Bronchial epithelial cell (primary cell): ENCODE data around the gene RNF121. TPM values are rescaled to one million over a fixed set of nuclear protein-coding genes. Genes with fewer than 3 reads are reported as not detected.

ENCODE experiments used
- DNase-seq: peaks from one replicate; pipeline ENCODE4 v3.0.0-alpha.2; 2010; ENCODE audit warnings: low read depth
- FAIRE-seq: peaks from 2 replicates; lab custom pipeline; 2011; peaks lifted over from hg19 to GRCh38; lab: Jason Lieb, UNC
- H3K27me3 ChIP-seq: 2 replicates; pipeline ENCODE4 v1.5.1; 2011; ENCODE audit warnings: low read length; ENCODE audit not compliant: control insufficient read depth, insufficient read depth
- H3K36me3 ChIP-seq: 2 replicates; pipeline ENCODE4 v1.5.1; 2011; ENCODE audit warnings: low read length; ENCODE audit not compliant: control insufficient read depth, insufficient read depth
- H3K4me3 ChIP-seq: 2 replicates; pipeline ENCODE4 v1.5.1; 2011; ENCODE audit warnings: mild to moderate bottlenecking, low read depth, low read length, control low read depth
- total RNA-seq: library from RNA; depleted of rRNA; stranded (reverse); fragments of >200 nt; gene quantifications from 2 replicates; pipeline ENCODE4 v1.2.1, GENCODE V29; 2014
- TF ChIP-seq, protein P1 (sequence below): IDR thresholded peaks from 2 replicates; pipeline ENCODE4 v1.5.1; 2011; ENCODE audit warnings: mild to moderate bottlenecking, moderate library complexity, low read length, control low read depth, inconsistent platforms; ENCODE audit not compliant: insufficient read depth, severe bottlenecking

The RNF121 gene
- total RNA-seq, 1 donor from 2014 or later: 32.6 TPM

DNA sequence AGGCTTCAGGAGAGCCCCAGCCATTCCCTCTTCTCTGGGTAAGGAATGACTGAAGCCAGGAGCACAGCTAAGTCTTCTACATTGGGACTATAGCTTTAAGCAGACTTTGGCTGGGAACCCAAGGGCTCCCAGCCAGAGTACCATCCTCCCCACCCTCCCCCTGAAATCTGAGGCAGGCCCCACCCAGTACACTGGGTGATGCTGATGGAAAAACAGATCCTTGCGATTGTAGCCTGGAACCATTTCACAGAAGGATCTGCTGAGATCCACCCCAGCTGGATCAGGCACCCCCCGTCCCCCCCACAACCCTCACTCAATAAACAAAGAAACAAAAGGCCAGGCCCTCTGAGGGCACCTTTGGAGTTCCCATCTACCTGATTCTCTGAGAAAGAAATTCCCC, 109.6 kb downstream of the RNF121 start:
- Histone ChIP-seq H3K36me3 (peaks cover 5% of the 10 kb centered on the region), H3K27me3 (no peaks in the 10 kb centered on the region), H3K4me3 (no peak overlapping the region)
- FAIRE-seq (no peak), DNase-seq (no peak)
- TF ChIP-seq, protein P1, sequence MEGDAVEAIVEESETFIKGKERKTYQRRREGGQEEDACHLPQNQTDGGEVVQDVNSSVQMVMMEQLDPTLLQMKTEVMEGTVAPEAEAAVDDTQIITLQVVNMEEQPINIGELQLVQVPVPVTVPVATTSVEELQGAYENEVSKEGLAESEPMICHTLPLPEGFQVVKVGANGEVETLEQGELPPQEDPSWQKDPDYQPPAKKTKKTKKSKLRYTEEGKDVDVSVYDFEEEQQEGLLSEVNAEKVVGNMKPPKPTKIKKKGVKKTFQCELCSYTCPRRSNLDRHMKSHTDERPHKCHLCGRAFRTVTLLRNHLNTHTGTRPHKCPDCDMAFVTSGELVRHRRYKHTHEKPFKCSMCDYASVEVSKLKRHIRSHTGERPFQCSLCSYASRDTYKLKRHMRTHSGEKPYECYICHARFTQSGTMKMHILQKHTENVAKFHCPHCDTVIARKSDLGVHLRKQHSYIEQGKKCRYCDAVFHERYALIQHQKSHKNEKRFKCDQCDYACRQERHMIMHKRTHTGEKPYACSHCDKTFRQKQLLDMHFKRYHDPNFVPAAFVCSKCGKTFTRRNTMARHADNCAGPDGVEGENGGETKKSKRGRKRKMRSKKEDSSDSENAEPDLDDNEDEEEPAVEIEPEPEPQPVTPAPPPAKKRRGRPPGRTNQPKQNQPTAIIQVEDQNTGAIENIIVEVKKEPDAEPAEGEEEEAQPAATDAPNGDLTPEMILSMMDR: no peak

DNA sequence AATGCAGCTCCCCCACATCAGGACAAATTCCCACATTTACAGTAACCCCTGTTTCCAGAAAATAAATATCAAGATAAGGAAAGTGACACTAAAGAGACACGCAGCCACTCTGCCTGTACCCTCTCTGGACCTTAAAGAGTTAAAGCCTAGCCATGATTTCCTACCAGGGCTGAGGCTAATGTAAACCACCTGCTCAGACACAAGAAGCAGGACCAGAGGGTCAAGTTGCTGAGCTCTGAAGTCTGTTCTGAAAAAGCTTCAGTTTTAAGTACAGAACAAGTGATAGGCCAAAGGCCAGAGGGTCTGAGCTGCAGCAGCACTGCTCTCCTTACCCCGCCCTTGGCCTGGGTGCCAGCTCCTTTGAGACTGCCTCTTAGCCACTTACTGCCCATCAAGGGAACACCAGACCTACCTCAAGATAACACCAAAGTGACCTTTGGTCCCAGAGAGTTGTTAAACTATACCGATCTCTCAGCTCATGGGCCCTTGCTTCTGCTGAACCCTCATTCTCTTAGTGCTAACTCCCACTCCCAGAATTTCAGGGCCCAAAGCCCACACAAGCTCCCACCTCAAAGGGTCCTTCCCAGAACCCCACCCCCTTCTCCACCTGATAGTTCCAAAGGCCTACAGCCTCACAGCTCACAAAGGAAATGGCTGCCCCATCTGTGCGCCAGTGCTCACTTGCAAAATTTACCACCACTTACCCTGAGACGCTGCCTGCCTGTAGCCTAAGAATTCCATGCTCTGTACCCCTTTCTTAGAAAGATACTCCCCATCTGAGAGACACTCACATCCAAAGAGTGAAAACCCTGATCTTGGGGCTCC, 110.4 kb downstream of the RNF121 start:
- H3K4me3 ChIP-seq: no peak overlapping the region
- FAIRE-seq (no peak), DNase-seq (no peak)
- TF ChIP-seq, protein P1: no peak
- H3K36me3 ChIP-seq: peaks cover 4% of the 10 kb centered on the region
- no peaks in the 10 kb centered on the region for H3K27me3 ChIP-seq

DNA sequence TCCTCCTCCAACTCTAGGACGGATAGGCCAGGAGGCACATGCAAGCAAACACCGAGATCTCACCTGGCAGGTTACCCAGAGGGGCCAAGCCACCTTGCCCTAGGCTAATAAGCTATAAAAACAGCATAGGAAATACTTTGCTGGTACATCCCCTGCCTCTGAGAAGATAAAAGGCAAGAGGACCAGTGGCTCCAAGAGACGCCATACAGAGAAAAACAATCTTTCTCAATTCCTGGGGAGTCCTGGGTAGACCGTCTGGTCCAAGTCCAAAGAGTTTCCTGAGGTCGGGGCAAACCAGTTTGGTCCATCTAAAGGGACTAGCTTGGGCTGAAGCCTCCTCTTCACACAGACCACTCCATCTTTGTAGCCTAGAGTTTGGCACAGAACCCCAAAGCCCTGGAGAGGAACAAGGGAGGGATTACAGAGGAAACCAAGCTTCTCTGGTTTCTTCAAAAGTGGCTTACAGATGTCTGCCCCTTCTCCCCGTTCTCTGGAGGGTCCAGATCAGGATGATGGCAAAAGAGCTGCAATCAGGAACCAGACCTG, 111.1 kb downstream of the RNF121 start:
- peak overlapping the region; percentile 45 for H3K4me3 ChIP-seq
- TF ChIP-seq, protein P1: no peak
- FAIRE-seq (no peak), DNase-seq (no peak)
- peaks cover 2% of the 10 kb centered on the region for H3K36me3 ChIP-seq
- no peaks in the 10 kb centered on the region for H3K27me3 ChIP-seq

- TF ChIP-seq, protein P1: no peak
- DNase-seq (peak; percentile 85), FAIRE-seq (no peak)
- Histone ChIP-seq H3K4me3 (peak overlapping the region; percentile 45), H3K36me3 (no peaks in the 10 kb centered on the region), H3K27me3 (no peaks in the 10 kb centered on the region)
Measured at GRCh38 chr11:72040491-72041363, 111.9 kb downstream of the RNF121 start.

GRCh38 chr11:72041364-72042063, 112.7 kb downstream of the RNF121 start:
- Histone ChIP-seq H3K27me3 (no peaks in the 10 kb centered on the region), H3K4me3 (peak overlapping the region; percentile 45), H3K36me3 (peaks cover under 1% of the 10 kb centered on the region)
- FAIRE-seq (no peak), DNase-seq (peak; percentile 49)
- TF ChIP-seq, protein P1: no peak
